WI38 (cell line): ENCODE data around the gene FANCI.
A peak's percentile ranks its signal among the peaks of the same experiment; 100 is the strongest.

Experiments used
- H3K4me3 ChIP-seq: 2 replicates; pipeline ENCODE4 v1.5.1; 2011; ENCODE audit warnings: low read depth, mild to moderate bottlenecking, control low read depth, low read length
- TF ChIP-seq, protein P1 (sequence below): IDR thresholded peaks from 2 replicates; pipeline ENCODE4 v1.5.1; 2012; ENCODE audit warnings: low read depth, mild to moderate bottlenecking, control low read depth, low read length

The FANCI gene

DNA sequence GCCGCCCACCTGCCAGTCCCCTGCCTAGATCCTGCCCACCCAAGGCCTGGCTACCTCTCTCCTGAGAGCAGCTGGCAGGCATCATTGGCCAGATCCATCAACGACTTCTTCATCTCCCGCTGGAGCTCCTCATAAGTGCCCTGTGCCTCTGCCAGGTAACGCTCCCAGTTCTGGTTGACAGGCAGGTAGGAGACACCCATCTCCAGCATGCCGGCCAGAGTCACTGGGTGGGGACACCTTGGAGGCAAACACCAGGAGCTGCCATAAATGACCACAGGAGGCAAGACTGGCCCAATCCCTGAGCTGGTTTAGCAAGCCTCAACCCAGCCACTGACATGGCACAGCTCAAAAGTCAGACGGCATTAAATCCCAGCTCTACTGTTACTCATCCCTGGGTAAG, 83.3 kb downstream of the FANCI start:
- H3K4me3 ChIP-seq = no peak overlapping the region
- TF ChIP-seq, protein P1, sequence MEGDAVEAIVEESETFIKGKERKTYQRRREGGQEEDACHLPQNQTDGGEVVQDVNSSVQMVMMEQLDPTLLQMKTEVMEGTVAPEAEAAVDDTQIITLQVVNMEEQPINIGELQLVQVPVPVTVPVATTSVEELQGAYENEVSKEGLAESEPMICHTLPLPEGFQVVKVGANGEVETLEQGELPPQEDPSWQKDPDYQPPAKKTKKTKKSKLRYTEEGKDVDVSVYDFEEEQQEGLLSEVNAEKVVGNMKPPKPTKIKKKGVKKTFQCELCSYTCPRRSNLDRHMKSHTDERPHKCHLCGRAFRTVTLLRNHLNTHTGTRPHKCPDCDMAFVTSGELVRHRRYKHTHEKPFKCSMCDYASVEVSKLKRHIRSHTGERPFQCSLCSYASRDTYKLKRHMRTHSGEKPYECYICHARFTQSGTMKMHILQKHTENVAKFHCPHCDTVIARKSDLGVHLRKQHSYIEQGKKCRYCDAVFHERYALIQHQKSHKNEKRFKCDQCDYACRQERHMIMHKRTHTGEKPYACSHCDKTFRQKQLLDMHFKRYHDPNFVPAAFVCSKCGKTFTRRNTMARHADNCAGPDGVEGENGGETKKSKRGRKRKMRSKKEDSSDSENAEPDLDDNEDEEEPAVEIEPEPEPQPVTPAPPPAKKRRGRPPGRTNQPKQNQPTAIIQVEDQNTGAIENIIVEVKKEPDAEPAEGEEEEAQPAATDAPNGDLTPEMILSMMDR = no peak

DNA sequence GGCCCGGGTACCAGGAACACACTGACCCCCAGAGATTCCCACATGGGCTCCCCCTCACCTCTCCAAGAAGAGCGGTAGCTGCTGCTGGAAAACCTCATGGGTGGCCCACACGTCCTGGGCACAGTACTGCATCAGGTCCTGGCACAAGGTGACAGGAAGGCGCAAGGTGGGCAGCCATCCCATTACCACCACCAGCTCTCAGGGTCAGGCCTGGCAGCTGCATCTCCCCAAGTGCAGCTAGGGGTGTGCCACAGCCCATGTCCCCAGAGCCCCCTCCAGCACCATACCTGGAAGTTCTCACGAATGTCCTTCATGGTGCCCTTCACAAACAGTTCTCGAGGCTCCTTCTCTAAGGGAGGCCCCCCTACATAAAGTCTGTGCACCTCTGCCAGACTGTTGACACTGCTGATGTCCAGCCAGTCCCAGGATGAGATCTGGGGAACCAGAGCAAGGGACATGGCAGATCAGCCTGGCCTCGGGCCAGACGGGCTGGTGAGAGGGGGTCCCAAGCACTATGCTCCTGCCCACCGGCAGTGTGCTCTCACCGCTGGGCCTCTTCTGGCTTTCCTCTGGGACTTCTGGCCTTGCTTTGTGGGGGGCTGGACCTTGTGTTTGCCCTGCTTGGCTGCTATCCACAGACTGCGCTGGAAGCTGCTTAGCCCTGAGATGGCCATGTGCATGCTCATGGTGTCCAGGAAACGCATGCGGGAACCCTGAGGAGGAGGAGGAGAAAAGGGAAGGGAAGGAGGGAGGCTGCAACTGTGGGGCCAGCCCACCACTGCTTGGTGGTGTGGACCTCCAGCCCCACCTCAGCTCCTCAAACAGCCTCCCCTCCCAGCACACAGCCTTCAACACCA, 84.8 kb downstream of the FANCI start:
- no peak overlapping the region for H3K4me3 ChIP-seq
- TF ChIP-seq, protein P1 = no peak

DNA sequence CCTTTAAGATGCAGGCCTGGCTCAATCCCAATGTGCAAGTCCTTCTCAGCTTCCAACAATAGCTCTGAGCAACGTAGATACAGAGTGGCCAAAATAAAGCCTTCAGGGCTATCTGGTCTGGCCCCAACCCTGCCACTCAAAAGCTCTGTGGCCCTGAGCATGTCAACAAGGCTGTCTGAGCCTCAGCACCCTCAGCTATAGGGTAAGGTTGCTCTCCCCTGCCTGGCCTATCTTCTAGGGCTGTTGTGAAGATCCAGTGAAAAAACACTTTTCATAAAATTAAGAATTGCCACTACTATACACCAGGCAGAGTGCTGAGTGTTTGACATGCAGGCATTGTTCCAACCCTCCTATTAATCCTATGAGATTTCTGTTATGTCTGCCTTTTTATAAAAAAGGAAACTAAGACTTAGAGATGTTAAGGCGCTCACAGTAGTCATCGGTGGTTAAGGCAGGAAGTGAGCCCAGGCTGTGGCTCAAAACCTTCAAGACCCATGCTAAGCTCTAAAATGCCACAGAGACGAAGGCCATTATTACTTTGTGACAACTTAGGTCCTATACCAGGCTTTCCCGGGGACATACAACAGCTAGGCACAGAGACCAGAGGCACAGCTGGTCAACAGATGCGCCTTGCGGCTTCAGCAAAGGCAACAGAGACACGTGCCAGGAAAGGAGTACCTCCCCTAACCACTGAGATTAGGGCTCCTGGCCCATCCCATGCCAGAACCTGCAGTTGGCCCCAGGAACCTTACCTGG, 85.7 kb downstream of the FANCI start:
- H3K4me3 ChIP-seq = no peak overlapping the region
- TF ChIP-seq, protein P1 = no peak

DNA sequence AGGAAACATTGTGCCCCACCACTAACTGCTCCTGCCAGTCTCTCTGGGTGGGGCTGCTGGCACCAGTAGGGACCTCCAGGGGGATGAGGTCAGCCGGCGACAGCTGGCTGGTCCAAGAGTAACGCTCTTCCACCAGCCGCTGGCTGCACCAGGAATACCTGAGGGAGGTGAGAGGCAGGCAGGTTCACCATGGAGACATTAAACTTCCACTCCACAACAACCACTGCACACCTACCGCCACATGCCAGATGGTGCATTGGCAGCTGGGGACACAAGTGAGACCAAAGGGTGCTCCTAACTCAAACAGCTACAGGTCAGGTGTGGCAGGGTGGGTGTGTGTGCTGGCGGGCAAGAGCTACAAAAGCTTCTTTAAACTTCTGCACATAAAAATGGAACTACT, 86.3 kb downstream of the FANCI start:
- H3K4me3 ChIP-seq = no peak overlapping the region
- TF ChIP-seq, protein P1 = no peak

DNA sequence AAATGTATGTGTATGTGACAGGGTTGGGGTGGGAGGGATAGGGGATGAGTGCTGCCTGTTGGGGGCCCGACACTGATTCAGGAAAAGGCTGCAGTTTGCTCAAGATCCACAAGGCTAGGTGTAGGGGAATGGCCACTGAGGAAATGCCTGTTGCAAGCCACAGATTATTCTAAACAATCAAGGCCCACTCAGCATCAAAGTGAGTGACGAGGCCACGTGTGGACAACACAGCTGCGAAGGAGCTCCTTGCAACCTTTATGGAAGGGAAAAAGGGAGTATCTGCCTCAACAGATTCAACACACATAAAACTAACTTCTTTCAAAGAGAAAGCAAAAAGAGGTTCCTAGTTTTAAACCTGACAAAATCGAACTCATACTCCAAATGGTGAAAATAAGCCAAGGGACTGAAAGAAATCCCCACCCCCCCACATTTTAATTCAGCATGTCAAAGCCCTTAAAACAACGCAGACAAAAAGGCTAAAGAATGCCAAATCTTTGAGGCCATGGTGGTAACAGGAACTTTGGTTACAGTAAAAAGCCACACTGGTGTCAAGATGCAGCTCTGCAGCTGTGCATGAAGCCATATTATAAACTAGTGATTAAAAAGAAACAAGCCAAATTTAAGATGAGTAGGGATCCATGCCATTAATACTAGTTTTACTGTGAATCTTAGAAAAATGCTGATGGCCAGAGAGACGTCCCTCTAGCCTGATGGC, 87.3 kb downstream of the FANCI start:
- TF ChIP-seq, protein P1 = no peak
- H3K4me3 ChIP-seq = no peak overlapping the region

DNA sequence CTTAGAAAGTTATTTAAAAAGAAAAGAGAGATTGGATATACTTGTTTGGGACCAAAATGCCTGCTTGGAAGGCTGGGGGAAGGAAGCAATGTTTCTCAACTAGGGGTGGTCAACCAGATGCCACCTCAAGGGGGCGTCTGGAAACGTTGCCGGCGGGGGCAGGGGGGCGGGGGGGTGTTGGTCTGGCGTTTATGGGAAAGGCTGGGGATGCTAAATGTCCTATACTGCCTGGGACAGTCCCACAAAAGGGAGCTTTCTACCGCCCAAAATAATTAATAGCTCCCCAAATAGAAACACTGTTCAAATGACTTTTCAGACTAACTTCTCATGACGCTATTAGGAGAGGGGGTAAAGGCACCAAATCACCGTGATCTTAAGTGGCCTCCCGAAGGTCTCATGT, 88.7 kb downstream of the FANCI start:
- TF ChIP-seq, protein P1 = peak; percentile 10; the same call in 1 of the 2 replicates
- no peak overlapping the region for H3K4me3 ChIP-seq
